Naive thymus-derived CD4-positive, alpha-beta T cell (primary cell): ENCODE results near the gene RBP3. TPM values are rescaled to one million over a fixed set of nuclear protein-coding genes. Genes with fewer than 3 reads are reported as not detected.

Experiments
- ATAC-seq: fragments of 150-1000 bp; cut with Tn5 transposase; 2 replicates; pipeline ENCODE4 v1.10.0; 2021; ENCODE audit warnings: mild to moderate bottlenecking, moderate library complexity
- CTCF ChIA-PET: fragments of 350-600 bp; sonication (Branson Sonifier 250); formaldehyde crosslinking; loops from one replicate; lab custom pipeline; 2021; ENCODE audit warnings: antibody characterized with exemption; lab: Charles Lee
- POLR2A ChIA-PET: fragments of 350-600 bp; sonication (Branson Sonifier 250); formaldehyde crosslinking; loops from one replicate; lab custom pipeline; 2021; ENCODE audit warnings: antibody characterized with exemption, inconsistent platforms; lab: Charles Lee
- DNase-seq, 9 donors: peaks; one replicate each; pipeline versions ENCODE4 v3.0.0 to v3.0.0-alpha.2; 2020 to 2022; ENCODE audit warnings: mixed read lengths in 1 of 9
- H3K27ac ChIP-seq: one replicate; pipeline ENCODE4 v1.7.0; 2013; ENCODE audit warnings: mild to moderate bottlenecking, low read depth, low read length, moderate library complexity
- H3K27me3 ChIP-seq, 2 donors: one replicate each; pipeline ENCODE4 v1.7.0; 2013; ENCODE audit warnings: low read length in 2 of 2, mild to moderate bottlenecking in 2 of 2, moderate library complexity in 2 of 2; ENCODE audit not compliant: control insufficient read depth in 2 of 2, insufficient read depth in 2 of 2
- H3K36me3 ChIP-seq, 3 experiments: 1 replicate in 2 of 3; 2 replicates in 1 of 3; pipeline ENCODE4 v1.7.0; 2013; ENCODE audit warnings: low read length in 3 of 3, mild to moderate bottlenecking in 3 of 3, moderate library complexity in 1 of 3; ENCODE audit not compliant: insufficient read depth in 3 of 3, control insufficient read depth in 2 of 3
- H3K4me1 ChIP-seq, 2 donors: one replicate each; pipeline ENCODE4 v1.7.0; 2013; ENCODE audit warnings: low read length in 2 of 2, mild to moderate bottlenecking in 2 of 2, moderate library complexity in 1 of 2; ENCODE audit not compliant: control insufficient read depth in 2 of 2, insufficient read depth in 2 of 2
- H3K4me3 ChIP-seq: 2 replicates; pipeline ENCODE4 v1.7.0; 2013; ENCODE audit warnings: mild to moderate bottlenecking, low read length
- H3K9me3 ChIP-seq, 3 experiments: 1 replicate in 2 of 3; 2 replicates in 1 of 3; pipeline ENCODE4 v1.7.0; 2013; ENCODE audit warnings: low read length in 3 of 3; ENCODE audit not compliant: control insufficient read depth in 2 of 3
- H3K27ac Mint-ChIP-seq, 9 donors: one replicate each; pipeline ENCODE4 v1.8.0; 2020 to 2022; ENCODE audit warnings: mixed read lengths in 9 of 9, mild to moderate bottlenecking in 8 of 9, moderate library complexity in 5 of 9, inconsistent platforms in 2 of 9
- H3K27me3 Mint-ChIP-seq, 5 donors: one replicate each; pipeline ENCODE4 v1.8.0; 2021 to 2022; ENCODE audit warnings: mixed read lengths in 5 of 5, mild to moderate bottlenecking in 1 of 5
- H3K36me3 Mint-ChIP-seq, 5 donors: one replicate each; pipeline ENCODE4 v1.8.0; 2020 to 2022; ENCODE audit warnings: mixed read lengths in 5 of 5, mild to moderate bottlenecking in 3 of 5, inconsistent platforms in 1 of 5
- H3K4me1 Mint-ChIP-seq, 7 donors: one replicate each; pipeline ENCODE4 v1.8.0; 2020 to 2022; ENCODE audit warnings: mixed read lengths in 7 of 7, mild to moderate bottlenecking in 3 of 7, inconsistent platforms in 1 of 7
- H3K4me3 Mint-ChIP-seq, 10 donors: one replicate each; pipeline ENCODE4 v1.8.0; 2020 to 2022; ENCODE audit warnings: mild to moderate bottlenecking in 10 of 10, mixed read lengths in 10 of 10, moderate library complexity in 6 of 10, inconsistent platforms in 2 of 10
- H3K9me3 Mint-ChIP-seq, 11 donors: one replicate each; pipeline ENCODE4 v1.8.0; 2020 to 2022; ENCODE audit warnings: mixed read lengths in 11 of 11, mild to moderate bottlenecking in 4 of 11, inconsistent platforms in 1 of 11, moderate library complexity in 1 of 11
- intact Hi-C, 2 donors: fragments of 100-400 bp; cut with micrococcal nuclease; formaldehyde crosslinking; loops; one replicate each; pipeline ENCODE4 v1.15.1; 2023
- polyA plus RNA-seq, 2 donors: library from polyadenylated mRNA; unstranded; fragments of 300-500 nt; fragmentation: Illumina TruSeq; gene quantifications; one replicate each; pipeline ENCODE4 v1.2.3, GENCODE V29; 2021
- total RNA-seq, 6 experiments: library from RNA in 5 of 6; stranded (reverse) in 5 of 6; gene quantifications; 1 replicate in 5 of 6; 2 replicates in 1 of 6; pipeline ENCODE4 v1.2.3 and lab custom pipeline; 2021 to 2026

RBP3 gene
- total and polyA plus RNA-seq, 7 experiments from 2014 or later, result not detected

DNA sequence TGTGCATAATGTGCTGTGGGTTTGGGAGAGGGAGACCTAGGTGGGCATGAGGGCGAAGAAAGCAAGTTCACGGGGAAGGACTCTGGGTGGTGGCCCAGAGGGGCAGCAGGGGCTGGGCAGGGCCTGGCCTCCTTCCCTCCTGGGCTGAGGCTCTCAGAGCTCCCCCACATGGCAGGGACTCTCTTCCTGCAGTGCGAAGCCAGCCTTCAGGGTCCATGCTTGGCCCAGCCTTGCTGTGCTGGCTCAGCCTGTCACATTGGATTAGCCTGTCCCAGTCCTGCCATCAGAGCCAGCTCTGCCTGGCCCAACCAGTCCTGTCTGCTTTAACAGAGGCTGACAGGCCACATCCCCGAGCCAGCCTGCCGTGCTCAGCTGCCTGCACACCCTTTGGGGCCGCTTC, 56.3 kb downstream of the RBP3 start:
- H3K9me3 Mint-ChIP-seq, result no peaks in the 10 kb centered on the region
- H3K4me3 ChIP-seq, result no peak overlapping the region
- H3K4me1 ChIP-seq, result no peaks in the 10 kb centered on the region
- ChIA-PET CTCF (no interaction called here), POLR2A (no interaction called here)
- ATAC-seq (no peak), DNase-seq (no peak)
- H3K27me3 Mint-ChIP-seq, result peaks cover 0 to 10% (median 6%) of the 10 kb centered on the region in 5 donors
- no peak overlapping the region for H3K27ac Mint-ChIP-seq
- H3K27me3 ChIP-seq, result no peaks in the 10 kb centered on the region
- H3K27ac ChIP-seq, result no peak overlapping the region
- H3K4me3 Mint-ChIP-seq, result no peak overlapping the region
- H3K36me3 ChIP-seq, result no peaks in the 10 kb centered on the region
- intact Hi-C loops, result no loop called here
- no peaks in the 10 kb centered on the region for H3K36me3 Mint-ChIP-seq
- H3K4me1 Mint-ChIP-seq, result peaks cover 0 to 1% (median 0%) of the 10 kb centered on the region in 7 donors
- H3K9me3 ChIP-seq, result no peaks in the 10 kb centered on the region

DNA sequence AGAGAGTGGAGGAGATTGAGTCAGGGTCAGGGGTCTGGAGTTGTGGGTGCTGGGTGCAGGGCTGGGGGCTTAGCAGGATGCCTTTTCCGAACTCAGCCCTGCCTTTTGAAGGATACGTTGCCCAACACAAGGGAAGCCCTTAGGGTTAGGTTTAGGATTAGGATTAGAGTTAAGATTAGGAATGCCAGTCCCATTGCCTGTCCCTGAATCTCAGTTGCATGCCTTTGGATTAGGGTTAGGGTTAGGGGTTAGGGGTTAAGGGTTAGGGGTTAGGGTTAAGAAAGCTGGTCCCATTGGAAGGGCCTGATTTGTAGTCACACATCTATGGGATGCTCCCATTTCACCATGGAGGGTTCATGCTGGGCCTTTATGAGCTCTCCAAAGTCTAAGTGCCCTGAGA, 56.8 kb downstream of the RBP3 start:
- CTCF ChIA-PET, result no interaction called here
- Histone ChIP-seq H3K4me3 (no peak overlapping the region), H3K36me3 (no peaks in the 10 kb centered on the region), H3K27ac (no peak overlapping the region), H3K9me3 (no peaks in the 10 kb centered on the region), H3K27me3 (no peaks in the 10 kb centered on the region), H3K4me1 (no peaks in the 10 kb centered on the region)
- Mint-ChIP-seq H3K36me3 (no peaks in the 10 kb centered on the region), H3K4me3 (no peak overlapping the region), H3K4me1 (peaks cover 0 to 1% (median 0%) of the 10 kb centered on the region in 7 donors), H3K27ac (no peak overlapping the region), H3K27me3 (peaks cover 0 to 10% (median 5%) of the 10 kb centered on the region in 5 donors), H3K9me3 (no peaks in the 10 kb centered on the region)
- DNase-seq (no peak), ATAC-seq (peak; percentile 12)
- POLR2A ChIA-PET, result no interaction called here
- intact Hi-C loops, result no loop called here

DNA sequence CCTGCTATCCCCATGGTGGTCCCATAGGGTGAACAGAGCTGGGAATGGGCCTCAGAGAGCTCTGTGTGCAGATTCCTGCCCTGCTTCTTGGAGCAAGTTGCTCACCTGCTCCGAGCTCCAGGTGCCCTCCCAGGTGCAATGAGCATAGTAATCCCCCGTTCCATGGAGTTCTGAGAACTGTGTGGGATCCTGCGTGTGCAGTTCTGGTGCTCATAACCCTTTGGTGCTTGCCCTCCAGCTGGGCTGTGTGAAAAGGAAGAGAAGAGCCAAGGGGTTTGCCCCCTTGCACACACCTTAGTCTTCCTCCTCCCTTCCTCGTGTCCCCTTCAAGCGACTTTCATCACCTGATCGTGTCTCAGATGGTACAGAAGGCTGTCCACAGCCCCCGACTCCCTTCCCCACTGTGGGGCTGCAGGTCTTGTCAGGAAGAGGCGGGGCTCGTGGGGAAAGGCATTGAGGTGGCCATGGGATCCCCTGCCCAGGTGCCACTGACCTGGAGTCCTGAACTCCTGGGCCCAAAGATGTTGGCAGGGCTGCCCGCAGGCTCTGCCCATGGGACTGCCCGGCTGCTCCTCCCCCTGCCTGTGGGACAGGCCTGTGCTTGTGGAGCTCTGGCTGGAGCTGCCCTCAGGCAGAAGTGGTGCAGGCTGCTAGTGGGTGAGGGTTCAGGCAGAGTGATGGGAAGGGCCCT, 57.8 kb downstream of the RBP3 start:
- Histone ChIP-seq H3K27me3 (no peaks in the 10 kb centered on the region), H3K4me1 (no peaks in the 10 kb centered on the region), H3K36me3 (no peaks in the 10 kb centered on the region), H3K4me3 (no peak overlapping the region), H3K27ac (no peak overlapping the region), H3K9me3 (no peaks in the 10 kb centered on the region)
- Mint-ChIP-seq H3K27me3 (peaks cover 0 to 10% (median 5%) of the 10 kb centered on the region in 5 donors), H3K4me3 (no peak overlapping the region), H3K4me1 (peaks cover 0 to 1% (median 0%) of the 10 kb centered on the region in 7 donors), H3K36me3 (no peaks in the 10 kb centered on the region), H3K9me3 (no peaks in the 10 kb centered on the region), H3K27ac (no peak overlapping the region)
- intact Hi-C loops, result no loop called here
- DNase-seq (no peak), ATAC-seq (no peak)
- POLR2A ChIA-PET, result no interaction called here
- CTCF ChIA-PET, result no interaction called here

DNA sequence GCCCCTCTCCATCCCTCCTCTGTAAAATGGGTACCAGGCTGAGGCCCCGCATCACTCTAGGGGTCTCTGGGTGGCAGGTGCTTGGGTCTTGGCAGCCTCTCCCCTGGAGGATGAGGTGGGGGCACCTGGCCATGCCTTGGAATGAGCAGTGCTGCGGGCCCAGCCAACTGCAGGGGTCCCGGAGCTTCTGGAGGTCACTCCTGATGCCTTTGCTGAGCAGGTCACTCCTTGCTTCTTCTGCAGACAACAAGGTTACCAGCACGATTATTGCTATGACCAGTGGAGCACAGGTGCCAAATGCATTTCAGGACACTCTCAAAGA, 58.3 kb downstream of the RBP3 start:
- H3K27me3 ChIP-seq, result no peaks in the 10 kb centered on the region
- Mint-ChIP-seq H3K9me3 (no peaks in the 10 kb centered on the region), H3K4me3 (no peak overlapping the region), H3K27me3 (peaks cover 0 to 10% (median 5%) of the 10 kb centered on the region in 5 donors), H3K36me3 (no peaks in the 10 kb centered on the region), H3K4me1 (peaks cover 0 to 1% (median 0%) of the 10 kb centered on the region in 7 donors), H3K27ac (no peak overlapping the region)
- CTCF ChIA-PET, result no interaction called here
- no peaks in the 10 kb centered on the region for H3K36me3 ChIP-seq
- no peaks in the 10 kb centered on the region for H3K9me3 ChIP-seq
- ATAC-seq, result no peak
- no peak overlapping the region for H3K4me3 ChIP-seq
- no peak for DNase-seq
- H3K27ac ChIP-seq, result no peak overlapping the region
- no peaks in the 10 kb centered on the region for H3K4me1 ChIP-seq
- POLR2A ChIA-PET, result no interaction called here
- intact Hi-C loops, result no loop called here

DNA sequence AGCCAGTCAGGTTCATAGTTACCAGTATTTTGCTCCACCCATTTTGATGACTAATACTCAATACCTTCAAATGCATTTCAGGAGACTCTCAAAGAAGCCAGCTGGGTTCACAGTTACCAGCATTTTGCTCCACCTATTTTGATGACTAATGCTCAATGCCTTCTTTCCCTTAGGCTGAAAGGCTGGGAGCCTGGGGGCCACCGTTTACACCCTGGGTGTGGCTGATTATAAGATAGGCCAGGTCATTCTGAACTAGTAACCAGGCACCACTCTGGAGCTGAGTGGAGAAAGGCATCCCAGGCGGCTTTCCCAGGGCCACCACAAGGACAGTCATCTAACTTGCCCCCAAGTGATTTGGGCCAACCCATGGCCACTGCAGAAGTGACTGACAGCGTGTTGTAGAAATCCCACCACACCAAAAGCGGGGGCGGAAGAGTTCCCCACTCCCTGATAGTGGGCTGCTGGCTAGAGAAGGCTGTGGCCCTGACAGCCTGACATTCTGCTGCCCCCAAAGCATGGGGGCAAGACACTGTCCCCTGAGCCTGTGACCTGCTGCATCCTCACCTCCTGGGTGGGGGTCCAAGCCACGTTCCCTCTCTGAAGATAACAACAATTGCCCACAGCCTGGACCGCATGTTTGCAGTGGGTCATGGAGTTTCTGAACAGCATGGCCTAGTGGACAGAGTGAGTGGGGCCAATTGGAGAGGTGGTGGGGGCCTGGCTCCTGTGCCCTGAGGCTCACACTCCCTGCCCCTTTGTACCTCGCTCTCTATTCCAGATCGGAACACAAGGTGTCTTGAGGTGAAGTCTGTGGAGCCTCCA, 58.9 kb downstream of the RBP3 start:
- H3K9me3 Mint-ChIP-seq, result no peaks in the 10 kb centered on the region
- Histone ChIP-seq H3K4me1 (no peaks in the 10 kb centered on the region), H3K4me3 (no peak overlapping the region), H3K36me3 (no peaks in the 10 kb centered on the region), H3K27ac (no peak overlapping the region), H3K9me3 (no peaks in the 10 kb centered on the region), H3K27me3 (no peaks in the 10 kb centered on the region)
- peaks cover 0 to 1% (median 0%) of the 10 kb centered on the region in 7 donors for H3K4me1 Mint-ChIP-seq
- H3K27ac Mint-ChIP-seq, result no peak overlapping the region
- no peak overlapping the region for H3K4me3 Mint-ChIP-seq
- ChIA-PET POLR2A (no interaction called here), CTCF (no interaction called here)
- intact Hi-C loops, result no loop called here
- ATAC-seq (no peak), DNase-seq (no peak)
- H3K27me3 Mint-ChIP-seq, result peaks cover 0 to 9% (median 5%) of the 10 kb centered on the region in 5 donors
- no peaks in the 10 kb centered on the region for H3K36me3 Mint-ChIP-seq

Other genes with a start within 250 kb of the RBP3 start
- 1 to 10 TPM in 2 of 5 experiments, under 1 TPM in 2, not detected in 1; 0.16 to 1.6 (median 0.80) TPM for gene GDF10, start 48.2 kb upstream of the RBP3 start, total RNA-seq
- gene GDF10, start 48.2 kb upstream of the RBP3 start, polyA plus RNA-seq, result under 1 TPM; 0.69 to 0.82 TPM
- not detected for gene GDF2, start 25.9 kb upstream of the RBP3 start, total RNA-seq
- not detected for gene GDF2, start 25.9 kb upstream of the RBP3 start, polyA plus RNA-seq
- not detected for gene ZNF488, start 35.9 kb downstream of the RBP3 start, total RNA-seq
- gene ZNF488, start 35.9 kb downstream of the RBP3 start, polyA plus RNA-seq, result under 1 TPM in 1 of 2 donors, not detected in 1; 0.12 TPM
- gene ANXA8, start 135.8 kb downstream of the RBP3 start, total RNA-seq, result under 1 TPM in 1 of 5 experiments, not detected in 4; 0.63 TPM
- not detected for gene ANXA8, start 135.8 kb downstream of the RBP3 start, polyA plus RNA-seq
- not detected for gene FAM25G, start 143.3 kb downstream of the RBP3 start, total RNA-seq
- gene FAM25G, start 143.3 kb downstream of the RBP3 start, polyA plus RNA-seq, result not detected
- gene AGAP9, start 175.3 kb downstream of the RBP3 start, total RNA-seq, result 10 to 100 TPM in 4 of 5 experiments, 1 to 10 TPM in 1; 9.7 to 20.4 (median 15.6) TPM
- gene AGAP9, start 175.3 kb downstream of the RBP3 start, polyA plus RNA-seq, result under 1 TPM; 0.19 to 0.91 TPM